ENCODE measurements around the gene PMS1.

Gene PMS1

DNA sequence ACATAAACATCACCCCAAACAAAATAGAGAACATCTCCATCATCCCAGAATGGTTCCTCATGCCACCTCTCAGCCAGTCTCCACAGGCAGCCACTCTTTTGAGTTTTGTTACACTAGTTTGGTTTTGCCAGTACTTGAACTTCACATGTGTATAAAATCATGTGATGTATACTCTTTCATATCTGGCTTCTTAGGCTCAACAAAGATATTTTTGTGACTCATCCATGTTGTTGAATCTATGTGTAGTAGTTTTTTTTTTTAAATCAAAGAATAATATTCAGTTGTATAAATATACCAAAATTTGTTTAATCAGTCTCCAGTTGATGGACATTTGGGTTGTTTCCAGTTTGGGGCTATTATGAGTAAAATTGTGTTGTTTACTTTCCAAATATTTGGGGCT lies 75.9 kb downstream of the PMS1 start:
- peaks cover 70% of the 10 kb centered on the region for H3K36me3 Mint-ChIP-seq (ENCODE audit: low read depth)

DNA sequence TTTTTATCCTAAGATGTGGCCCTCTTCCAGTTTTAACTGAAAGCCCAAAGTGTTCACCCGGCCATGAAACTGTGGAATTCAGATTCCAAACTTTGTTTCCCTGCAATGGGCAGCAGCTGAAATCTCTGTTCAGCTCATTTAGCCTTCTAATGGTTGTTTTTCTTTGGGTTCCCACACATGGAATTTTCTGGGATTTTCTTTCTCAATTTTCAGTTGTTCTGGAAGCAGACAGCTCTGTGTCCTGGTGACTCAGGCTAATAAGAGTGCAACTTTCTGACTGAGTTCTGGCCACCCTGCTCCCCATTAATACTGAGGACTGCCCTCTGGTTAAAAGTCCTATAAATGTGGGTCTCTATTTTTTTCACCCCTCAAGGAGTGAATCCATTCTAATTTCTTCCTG lies 78.5 kb downstream of the PMS1 start:
- H3K9me3 Mint-ChIP-seq = peaks cover 7% of the 10 kb centered on the region
- H3K4me1 Mint-ChIP-seq = no peaks in the 10 kb centered on the region
- no peak overlapping the region for H3K4me3 Mint-ChIP-seq
- no peaks in the 10 kb centered on the region for H3K27me3 Mint-ChIP-seq (ENCODE audit: low read depth, poor library complexity)
- H3K27ac Mint-ChIP-seq = peak overlapping the region; percentile 20
- no peak for DNase-seq
- H3K36me3 Mint-ChIP-seq (ENCODE audit: low read depth) = peaks cover 63% of the 10 kb centered on the region
- TF ChIP-seq, protein P1, sequence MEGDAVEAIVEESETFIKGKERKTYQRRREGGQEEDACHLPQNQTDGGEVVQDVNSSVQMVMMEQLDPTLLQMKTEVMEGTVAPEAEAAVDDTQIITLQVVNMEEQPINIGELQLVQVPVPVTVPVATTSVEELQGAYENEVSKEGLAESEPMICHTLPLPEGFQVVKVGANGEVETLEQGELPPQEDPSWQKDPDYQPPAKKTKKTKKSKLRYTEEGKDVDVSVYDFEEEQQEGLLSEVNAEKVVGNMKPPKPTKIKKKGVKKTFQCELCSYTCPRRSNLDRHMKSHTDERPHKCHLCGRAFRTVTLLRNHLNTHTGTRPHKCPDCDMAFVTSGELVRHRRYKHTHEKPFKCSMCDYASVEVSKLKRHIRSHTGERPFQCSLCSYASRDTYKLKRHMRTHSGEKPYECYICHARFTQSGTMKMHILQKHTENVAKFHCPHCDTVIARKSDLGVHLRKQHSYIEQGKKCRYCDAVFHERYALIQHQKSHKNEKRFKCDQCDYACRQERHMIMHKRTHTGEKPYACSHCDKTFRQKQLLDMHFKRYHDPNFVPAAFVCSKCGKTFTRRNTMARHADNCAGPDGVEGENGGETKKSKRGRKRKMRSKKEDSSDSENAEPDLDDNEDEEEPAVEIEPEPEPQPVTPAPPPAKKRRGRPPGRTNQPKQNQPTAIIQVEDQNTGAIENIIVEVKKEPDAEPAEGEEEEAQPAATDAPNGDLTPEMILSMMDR (IDR thresholded peaks at IDR 0.05) = no peak

More for the DNA sequence above, 75.9 kb downstream of the PMS1 start:
- TF ChIP-seq, protein P1 (IDR thresholded peaks at IDR 0.05) = no peak
- peaks cover 7% of the 10 kb centered on the region for H3K9me3 Mint-ChIP-seq
- no peak overlapping the region for H3K27ac Mint-ChIP-seq
- no peak overlapping the region for H3K4me3 Mint-ChIP-seq
- no peaks in the 10 kb centered on the region for H3K27me3 Mint-ChIP-seq (ENCODE audit: low read depth, poor library complexity)
- no peaks in the 10 kb centered on the region for H3K4me1 Mint-ChIP-seq
- DNase-seq = no peak

DNA sequence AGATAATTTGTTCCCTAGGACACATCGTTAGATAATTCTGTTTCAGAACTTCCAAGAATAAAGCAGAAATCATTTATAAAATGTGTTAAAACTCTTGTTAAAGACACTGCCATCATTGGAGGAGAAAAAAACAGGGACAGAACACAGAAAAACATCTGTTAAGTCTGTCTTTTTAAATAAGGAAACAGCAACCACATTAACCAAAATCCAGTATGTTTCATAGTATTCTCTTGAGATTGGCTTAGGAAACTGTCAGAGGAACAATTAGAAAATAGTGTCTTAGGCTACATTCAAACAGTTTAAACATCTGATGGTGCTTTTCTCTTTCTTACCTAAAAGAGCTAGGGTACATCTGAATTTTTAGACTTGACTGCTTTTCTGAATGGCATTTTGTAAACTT lies 81.6 kb downstream of the PMS1 start:
- no peak overlapping the region for H3K27ac Mint-ChIP-seq
- TF ChIP-seq, protein P1 (IDR thresholded peaks at IDR 0.05) = no peak
- no peaks in the 10 kb centered on the region for H3K27me3 Mint-ChIP-seq (ENCODE audit: low read depth, poor library complexity)
- no peak overlapping the region for H3K4me3 Mint-ChIP-seq
- H3K9me3 Mint-ChIP-seq = peaks cover 7% of the 10 kb centered on the region
- H3K4me1 Mint-ChIP-seq = no peaks in the 10 kb centered on the region
- no peak for DNase-seq
- peaks cover 58% of the 10 kb centered on the region for H3K36me3 Mint-ChIP-seq (ENCODE audit: low read depth)

DNA sequence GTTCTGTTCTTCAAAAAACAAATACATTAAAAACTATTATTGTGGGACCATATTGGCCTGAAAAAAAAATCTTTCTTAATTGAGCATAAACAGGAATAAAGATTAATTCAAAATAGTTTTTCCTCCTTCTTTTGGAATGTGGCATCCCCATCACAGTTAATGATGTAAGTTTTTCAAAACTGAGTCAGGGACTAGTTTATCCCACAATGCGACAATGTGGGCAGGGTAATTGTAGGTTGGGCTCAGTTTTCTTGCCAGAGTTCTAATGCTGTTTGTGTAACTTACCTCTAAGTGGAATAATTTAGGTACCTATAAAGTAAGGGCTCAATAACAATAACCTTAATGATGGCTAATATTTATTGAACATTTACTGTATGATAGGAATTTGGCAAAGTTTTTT lies 82.0 kb downstream of the PMS1 start:
- peaks cover 7% of the 10 kb centered on the region for H3K9me3 Mint-ChIP-seq
- no peak for DNase-seq
- TF ChIP-seq, protein P1 (IDR thresholded peaks at IDR 0.05) = no peak
- H3K36me3 Mint-ChIP-seq (ENCODE audit: low read depth) = peaks cover 60% of the 10 kb centered on the region
- H3K27ac Mint-ChIP-seq = no peak overlapping the region
- no peaks in the 10 kb centered on the region for H3K4me1 Mint-ChIP-seq
- H3K4me3 Mint-ChIP-seq = no peak overlapping the region
- no peaks in the 10 kb centered on the region for H3K27me3 Mint-ChIP-seq (ENCODE audit: low read depth, poor library complexity)

DNA sequence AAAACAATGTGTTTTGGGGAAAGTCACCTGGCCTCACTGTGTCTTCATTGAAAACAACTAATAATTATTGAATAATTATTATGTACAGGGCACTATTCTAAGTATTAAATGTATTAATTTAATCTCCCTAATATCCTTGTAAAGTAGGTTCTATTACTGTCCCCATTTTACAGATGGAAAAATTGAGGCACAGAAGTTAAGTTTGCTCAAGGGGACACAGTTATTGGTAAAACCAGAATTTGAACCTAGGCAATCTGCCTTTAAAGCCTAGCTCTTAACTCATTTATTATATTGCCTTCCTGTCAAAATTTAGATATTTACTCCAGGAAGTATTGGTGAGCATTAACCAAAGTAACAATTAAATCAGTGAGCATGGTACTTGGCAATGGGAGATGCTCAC lies 84.6 kb downstream of the PMS1 start:
- Mint-ChIP-seq H3K36me3 (ENCODE audit: low read depth) (peaks cover 56% of the 10 kb centered on the region), H3K27me3 (ENCODE audit: low read depth, poor library complexity) (no peaks in the 10 kb centered on the region), H3K27ac (no peak overlapping the region), H3K4me1 (no peaks in the 10 kb centered on the region), H3K9me3 (no peaks in the 10 kb centered on the region), H3K4me3 (no peak overlapping the region)
- no peak for DNase-seq
- TF ChIP-seq, protein P1 (IDR thresholded peaks at IDR 0.05) = no peak

DNA sequence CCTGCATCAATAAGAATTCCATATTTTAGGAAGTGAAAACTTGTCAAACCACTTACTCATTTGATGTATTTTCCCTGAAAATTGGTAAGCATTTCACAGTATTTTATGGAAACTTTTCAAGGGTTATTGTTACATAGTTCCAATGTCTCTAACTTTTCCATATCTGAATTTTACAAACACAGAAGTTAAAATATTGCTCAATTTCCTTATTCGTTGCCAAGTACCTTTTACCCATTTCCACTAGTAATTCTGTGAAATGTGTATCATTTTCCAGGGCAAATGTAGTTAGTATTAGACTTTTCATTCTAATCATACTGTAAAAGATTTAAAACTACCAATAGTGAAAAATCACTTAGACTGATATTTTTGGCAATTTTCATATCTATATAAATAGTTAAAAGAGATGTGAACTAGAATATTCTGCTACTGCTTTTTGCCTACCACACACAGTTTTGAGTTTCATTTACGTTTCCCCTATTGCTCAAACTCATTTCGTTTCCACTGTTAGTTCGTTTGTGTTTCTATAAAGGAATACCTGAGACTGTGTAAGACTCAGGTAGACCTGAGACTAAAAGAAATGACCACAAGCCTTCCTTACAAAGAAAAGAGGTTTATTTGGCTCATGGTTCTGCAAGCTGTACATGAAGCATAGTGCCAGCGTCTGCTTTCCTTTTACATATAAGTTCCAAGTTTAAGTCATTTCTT lies 86.3 kb downstream of the PMS1 start:
- Mint-ChIP-seq H3K27me3 (ENCODE audit: low read depth, poor library complexity) (no peaks in the 10 kb centered on the region), H3K9me3 (peaks cover 3% of the 10 kb centered on the region)

More for the DNA sequence above, 86.3 kb downstream of the PMS1 start:
- Mint-ChIP-seq H3K4me1 (peaks cover 5% of the 10 kb centered on the region), H3K36me3 (ENCODE audit: low read depth) (peaks cover 67% of the 10 kb centered on the region), H3K27ac (no peak overlapping the region), H3K4me3 (no peak overlapping the region)
- no peak for DNase-seq
- TF ChIP-seq, protein P1 (IDR thresholded peaks at IDR 0.05) = no peak
